ENCODE data around the gene TSPO2. TPM values are rescaled to one million over a fixed set of nuclear protein-coding genes. Genes with fewer than 3 reads are reported as not detected.
A peak's percentile ranks its signal among the peaks of the same experiment; 100 is the strongest.

The TSPO2 gene
- total RNA-seq, 6 experiments from 2014 or later, result not detected

DNA sequence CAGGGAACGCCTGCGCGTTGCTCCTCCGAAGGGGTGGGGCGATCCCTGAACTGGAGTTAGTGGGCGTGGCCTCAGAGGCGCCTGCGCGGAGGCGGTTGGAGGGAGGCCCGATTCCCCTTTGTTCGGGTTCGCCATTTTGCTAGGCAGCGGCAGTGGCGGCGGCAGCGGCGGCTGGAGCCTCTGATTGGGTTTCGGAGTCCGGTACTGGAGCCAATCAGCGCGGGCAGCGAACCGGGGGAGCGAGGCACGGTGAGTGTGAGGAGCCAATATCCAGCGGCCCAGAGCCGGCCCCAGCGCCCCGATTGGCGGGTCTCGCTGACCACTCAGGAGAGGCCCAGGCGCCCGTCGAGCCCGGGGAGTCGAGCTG is 30.6 kb downstream of the TSPO2 start, which contains the start of gene NFYA:
Gene NFYA, plus strand, starts transcription at position 139 of the 367 bp plus-strand sequence. CDS start 6,116 bp downstream, outside the sequence.
- Mint-ChIP-seq H3K4me3 (peak within 1 kb of the TSS; percentile 94), H3K27me3 (ENCODE audit: insufficient read depth) (peaks cover 1% of the 10 kb centered on the region; the same call in 1 of the 2 replicates), H3K27ac (peak within 1 kb of the TSS; percentile 97), H3K36me3 (ENCODE audit: low read depth) (peaks cover 5% of the 10 kb centered on the region), H3K4me1 (ENCODE audit: low read depth) (peaks cover 53% of the 10 kb centered on the region), H3K9me3 (no peaks in the 10 kb centered on the region)
- TF ChIP-seq, protein P1, sequence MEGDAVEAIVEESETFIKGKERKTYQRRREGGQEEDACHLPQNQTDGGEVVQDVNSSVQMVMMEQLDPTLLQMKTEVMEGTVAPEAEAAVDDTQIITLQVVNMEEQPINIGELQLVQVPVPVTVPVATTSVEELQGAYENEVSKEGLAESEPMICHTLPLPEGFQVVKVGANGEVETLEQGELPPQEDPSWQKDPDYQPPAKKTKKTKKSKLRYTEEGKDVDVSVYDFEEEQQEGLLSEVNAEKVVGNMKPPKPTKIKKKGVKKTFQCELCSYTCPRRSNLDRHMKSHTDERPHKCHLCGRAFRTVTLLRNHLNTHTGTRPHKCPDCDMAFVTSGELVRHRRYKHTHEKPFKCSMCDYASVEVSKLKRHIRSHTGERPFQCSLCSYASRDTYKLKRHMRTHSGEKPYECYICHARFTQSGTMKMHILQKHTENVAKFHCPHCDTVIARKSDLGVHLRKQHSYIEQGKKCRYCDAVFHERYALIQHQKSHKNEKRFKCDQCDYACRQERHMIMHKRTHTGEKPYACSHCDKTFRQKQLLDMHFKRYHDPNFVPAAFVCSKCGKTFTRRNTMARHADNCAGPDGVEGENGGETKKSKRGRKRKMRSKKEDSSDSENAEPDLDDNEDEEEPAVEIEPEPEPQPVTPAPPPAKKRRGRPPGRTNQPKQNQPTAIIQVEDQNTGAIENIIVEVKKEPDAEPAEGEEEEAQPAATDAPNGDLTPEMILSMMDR (IDR thresholded peaks at IDR 0.05), result no peak
- DNase-seq, result no peak

DNA sequence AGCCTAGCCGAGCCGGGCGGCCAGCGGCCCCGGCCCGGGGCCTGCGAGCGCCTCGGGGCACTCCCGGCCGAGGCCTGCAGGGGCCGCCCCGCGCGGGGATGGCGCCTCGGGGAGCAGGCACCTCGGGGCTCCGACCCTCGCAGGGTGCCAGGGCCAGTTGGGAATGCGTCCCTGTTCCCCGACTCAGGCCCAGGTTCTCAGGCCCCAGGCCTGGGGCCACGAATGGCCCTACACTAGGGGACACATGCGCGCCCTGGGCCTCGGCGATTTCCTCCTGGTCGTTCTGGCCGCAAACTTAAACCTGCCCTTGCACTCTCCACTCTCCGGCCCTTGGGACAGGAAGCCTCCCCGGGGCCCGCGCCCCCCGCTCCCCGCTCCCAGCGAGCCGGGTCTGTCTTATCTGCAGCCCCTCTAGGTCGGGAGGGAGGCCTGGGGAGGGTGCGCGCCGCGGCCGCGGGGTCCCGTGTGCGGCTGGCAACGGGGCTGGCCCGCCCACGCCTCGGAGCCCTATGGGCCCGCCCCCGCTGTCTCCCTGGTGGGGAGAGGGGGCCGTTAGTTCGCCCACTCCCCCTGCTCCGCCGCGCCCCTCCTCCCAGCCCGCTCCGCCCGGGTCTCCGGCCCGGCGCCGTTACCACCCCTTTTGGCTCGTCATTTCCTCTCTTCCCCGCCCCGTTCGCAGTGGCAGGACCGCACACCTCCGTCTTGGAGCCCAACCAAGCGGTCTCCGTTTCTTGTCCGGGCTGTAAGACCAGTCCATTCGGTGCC is 31.1 kb downstream of the TSPO2 start:
- Mint-ChIP-seq H3K36me3 (ENCODE audit: low read depth) (peaks cover 5% of the 10 kb centered on the region), H3K27me3 (ENCODE audit: insufficient read depth) (peaks cover 1% of the 10 kb centered on the region; the same call in 1 of the 2 replicates), H3K4me1 (ENCODE audit: low read depth) (peaks cover 57% of the 10 kb centered on the region), H3K27ac (peak overlapping the region; percentile 89), H3K9me3 (no peaks in the 10 kb centered on the region), H3K4me3 (peak overlapping the region; percentile 90)
- peak; percentile 63 for DNase-seq
- TF ChIP-seq, protein P1 (IDR thresholded peaks at IDR 0.05), result peak; percentile 74

DNA sequence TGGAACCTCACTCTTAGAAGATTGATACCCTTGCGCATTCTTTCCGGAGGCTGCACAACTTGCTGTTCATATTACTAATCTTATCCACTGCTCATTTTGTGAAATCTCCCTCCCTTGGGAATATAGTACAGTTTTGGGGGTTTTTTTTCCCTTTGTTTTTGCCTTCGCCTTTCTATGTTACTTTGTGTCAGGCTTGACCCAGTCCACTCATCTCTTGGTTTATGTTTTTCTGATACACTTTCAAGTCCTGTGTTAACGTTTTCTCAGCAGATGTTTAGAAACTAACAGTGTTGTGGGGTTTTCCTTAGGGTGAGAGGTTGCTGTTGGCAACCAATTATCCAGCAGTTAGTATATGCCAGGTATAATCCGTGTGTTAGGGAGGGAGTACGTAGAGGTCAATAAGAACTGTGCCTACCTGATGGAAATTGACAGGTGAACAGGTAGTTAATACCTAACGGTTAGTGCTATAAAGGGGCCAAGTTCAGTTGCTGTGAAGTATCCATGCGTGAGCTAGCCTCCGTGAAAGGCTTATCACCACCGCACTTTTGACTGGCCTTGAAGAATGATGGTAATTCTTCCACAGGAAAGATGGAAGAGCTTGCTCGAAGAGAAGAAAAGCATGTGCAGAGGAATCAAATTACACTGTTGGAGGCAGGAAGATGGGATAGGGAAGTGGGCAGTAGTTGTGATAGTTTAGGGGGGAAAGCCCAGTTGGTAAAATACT is 31.9 kb downstream of the TSPO2 start:
- DNase-seq, result no peak
- H3K4me3 Mint-ChIP-seq, result peak overlapping the region; percentile 90
- H3K4me1 Mint-ChIP-seq (ENCODE audit: low read depth), result peaks cover 57% of the 10 kb centered on the region
- peaks cover 1% of the 10 kb centered on the region; the same call in 1 of the 2 replicates for H3K27me3 Mint-ChIP-seq (ENCODE audit: insufficient read depth)
- H3K36me3 Mint-ChIP-seq (ENCODE audit: low read depth), result peaks cover 10% of the 10 kb centered on the region
- H3K9me3 Mint-ChIP-seq, result no peaks in the 10 kb centered on the region
- peak overlapping the region; percentile 89 for H3K27ac Mint-ChIP-seq
- TF ChIP-seq, protein P1 (IDR thresholded peaks at IDR 0.05), result no peak

DNA sequence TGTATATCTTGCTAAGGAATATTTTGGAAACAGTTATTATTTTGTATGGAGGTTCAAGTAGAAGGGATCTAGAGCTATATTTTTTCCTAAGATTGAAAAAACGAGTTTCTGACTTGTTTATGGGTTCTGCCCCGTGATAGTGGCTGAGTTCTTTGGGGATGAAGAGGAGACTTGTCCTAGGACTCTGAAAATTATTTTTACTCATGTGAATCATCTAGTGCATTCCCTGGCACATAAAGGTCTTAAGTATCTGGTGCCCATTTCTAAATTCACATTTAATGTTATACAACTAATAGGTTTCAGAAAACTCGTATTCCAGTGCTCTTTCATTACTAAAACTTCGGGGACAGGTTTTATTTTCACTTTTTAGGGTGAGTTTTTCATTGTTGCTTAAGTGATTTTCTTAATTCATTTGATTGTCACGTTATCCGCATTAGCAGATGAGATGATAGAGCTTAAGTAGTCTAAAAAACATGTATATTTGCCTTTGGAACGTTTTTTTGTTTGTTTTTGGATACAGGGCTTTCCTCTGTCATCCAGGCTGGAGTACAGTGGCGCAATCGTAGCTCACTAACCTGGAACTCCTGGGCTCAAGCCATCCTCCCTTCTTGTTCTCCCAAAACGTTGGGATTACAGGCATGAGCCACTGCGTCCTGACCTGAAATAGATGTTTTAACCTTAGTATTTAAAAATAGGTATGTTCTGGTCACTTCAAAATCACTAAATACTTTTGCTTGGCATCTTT is 32.6 kb downstream of the TSPO2 start:
- TF ChIP-seq, protein P1 (IDR thresholded peaks at IDR 0.05), result no peak
- Mint-ChIP-seq H3K27me3 (ENCODE audit: insufficient read depth) (peaks cover 1% of the 10 kb centered on the region; the same call in 1 of the 2 replicates), H3K27ac (peak overlapping the region; percentile 89), H3K4me1 (ENCODE audit: low read depth) (peaks cover 57% of the 10 kb centered on the region), H3K4me3 (peak overlapping the region; percentile 90), H3K9me3 (no peaks in the 10 kb centered on the region), H3K36me3 (ENCODE audit: low read depth) (peaks cover 15% of the 10 kb centered on the region)
- DNase-seq, result peak; percentile 19

Data from HFFc6 (cell line).